Aorta (tissue), 5 donors: ENCODE results near the gene ZNF501. TPM values are rescaled to one million over a fixed set of nuclear protein-coding genes. Genes with fewer than 3 reads are reported as not detected.

Experiments used
- ATAC-seq: fragments of 200-7000 bp; cut with Tn5 transposase; one replicate; pipeline ENCODE4 v1.9.1; 2022; ENCODE audit warnings: moderate library complexity; ENCODE audit not compliant: low FRiP score
- DNase-seq, 2 donors: peaks; one replicate each; pipeline ENCODE4 v3.0.0-alpha.2; 2020
- H3K27ac ChIP-seq, 2 donors: one replicate each; pipeline ENCODE4 v1.5.1; 2013; ENCODE audit warnings: low read length in 2 of 2, mild to moderate bottlenecking in 2 of 2, moderate library complexity in 2 of 2, control low read depth in 1 of 2, inconsistent platforms in 1 of 2, low read depth in 1 of 2
- H3K27me3 ChIP-seq, 2 donors: one replicate each; pipeline ENCODE4 v1.6.1; 2013; ENCODE audit warnings: control low read depth in 1 of 2, low read length in 1 of 2, mild to moderate bottlenecking in 1 of 2, moderate library complexity in 1 of 2; ENCODE audit not compliant: insufficient read depth in 2 of 2, control insufficient read depth in 1 of 2
- H3K36me3 ChIP-seq, 2 donors: one replicate each; pipeline ENCODE4 v1.6.1; 2013; ENCODE audit warnings: control low read depth in 1 of 2, low read length in 1 of 2, mild to moderate bottlenecking in 1 of 2; ENCODE audit not compliant: insufficient read depth in 2 of 2, control insufficient read depth in 1 of 2
- H3K4me1 ChIP-seq, 2 donors: one replicate each; pipeline ENCODE4 v1.6.1; 2013; ENCODE audit warnings: low read length in 2 of 2, control low read depth in 1 of 2, mild to moderate bottlenecking in 1 of 2, moderate library complexity in 1 of 2; ENCODE audit not compliant: insufficient read depth in 2 of 2, control insufficient read depth in 1 of 2
- H3K4me3 ChIP-seq, 2 donors: one replicate each; pipeline ENCODE4 v1.5.1; 2013; ENCODE audit warnings: low read length in 2 of 2, control low read depth in 1 of 2, mild to moderate bottlenecking in 1 of 2
- H3K9me3 ChIP-seq: one replicate; pipeline ENCODE4 v1.6.1; 2013; ENCODE audit warnings: mild to moderate bottlenecking, low read length; ENCODE audit not compliant: control insufficient read depth
- WGBS, 2 donors: extraction: QIAGEN DNeasy Blood & Tissue Kit; methylation state at CpG; one replicate each; pipeline ENCODE4 v1.1.7; 2013; 5-methylcytosine and 5-hydroxymethylcytosine counted together
- intact Hi-C, 2 donors: fragments of 100-400 bp; cut with DNase I; formaldehyde crosslinking; loops; one replicate each; pipeline versions ENCODE4 v1.14.2 to v1.15.0; 2022
- long read RNA-seq, 2 donors: library from polyadenylated mRNA; unstranded; transcript quantifications; one replicate each; pipeline ENCODE4 v2.0.0, GENCODE V29; 2020 to 2021
- polyA plus RNA-seq, 2 donors: library from polyadenylated mRNA; stranded (reverse); fragments of 200-250 nt; gene quantifications; one replicate each; pipeline ENCODE4 v1.2.3, GENCODE V29; 2013
- total RNA-seq, 2 donors: library from RNA; stranded (reverse); fragmentation: NEBNext Ultra II Directional; extraction: Animal tissue kit (Norgen Biotek cat#: 25700); gene quantifications; one replicate each; pipeline ENCODE4 v1.2.1, GENCODE V29; 2021
- donor health status: healthy with polysubstance abuse.
- donor health status: Bipolar disorder and iron deficiency.
- donor health status: DM: no; HTN: no; CAD: no.
- donor health status: DM: no; HTN: no; CAD: no.
- donor health status: DM: yes; HTN: yes; CAD: no.

The ZNF501 gene
- 1 to 10 TPM; 4.6 to 7.3 TPM for total RNA-seq
- 1 to 10 TPM; 3.5 to 7.4 TPM for polyA plus RNA-seq
- long read RNA-seq, donor 1, transcript ZNF501-201 (3 exons, 3,099 nt): major isoform, 6 of 8 reads
- long read RNA-seq, donor 1, partial matches to known transcripts: 0 of 8 reads
- long read RNA-seq, donor 1, other reads (novel, unspliced or antisense): 1 of 8 reads
- long read RNA-seq, donor 2, partial matches to known transcripts: 0 of 4 reads
- long read RNA-seq, donor 2, other reads (novel, unspliced or antisense): 0 of 4 reads

DNA sequence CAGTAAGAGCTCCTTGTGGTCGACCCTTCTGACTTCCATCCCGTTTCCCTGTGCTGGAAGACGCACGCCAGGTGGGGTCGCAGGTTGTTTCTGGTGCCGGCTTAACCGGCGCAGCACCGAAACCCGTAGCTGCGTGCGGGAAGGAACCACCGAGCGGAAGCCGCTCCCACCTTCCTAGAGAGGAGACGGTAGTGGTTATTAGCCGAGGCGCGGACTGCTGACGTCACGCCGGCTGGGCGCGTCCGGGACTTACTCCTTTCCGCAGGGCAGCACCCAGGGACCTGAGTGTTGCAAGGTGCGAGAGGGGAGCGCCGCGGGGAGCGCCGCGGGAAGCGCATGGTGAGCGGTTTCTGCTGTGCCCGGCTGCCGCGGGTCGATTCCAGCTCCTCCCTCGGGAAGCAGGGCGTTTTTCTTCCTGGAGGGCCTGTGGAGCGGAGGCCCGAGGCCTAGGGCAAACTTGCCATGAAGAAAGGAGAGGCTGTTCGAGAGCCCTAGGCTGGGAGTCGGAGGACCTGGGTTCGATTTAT, at the start of gene ZNF501:
ZNF501 (plus strand) TSS at position 252 of the 527 bp plus-strand sequence. CDS start 4,787 bp downstream, outside the sequence.
- H3K27ac ChIP-seq: no peak within 1 kb of the TSS
- intact Hi-C loops: loop anchor here in 1 of 2 donors (2.0 kb wide), 1 partner anchor 17 kb away; the partner anchor contains the start of gene ZNF502
- peaks cover 3 to 6% of the 10 kb centered on the region in 2 donors for H3K36me3 ChIP-seq
- peak; percentile 96 to 98 for DNase-seq
- 0 to 1% methylated on average over 39 to 46 of the region's 46 CpGs for WGBS, 2 donors
- H3K9me3 ChIP-seq: peaks cover 12% of the 10 kb centered on the region
- H3K4me1 ChIP-seq: no peaks in the 10 kb centered on the region
- peak within 1 kb of the TSS; percentile 76 to 89 for H3K4me3 ChIP-seq
- peak; percentile 98 for ATAC-seq
- H3K27me3 ChIP-seq: no peaks in the 10 kb centered on the region

GRCh38 chr3:44680921-44681455, 48.4 kb upstream of the ZNF501 start:
- WGBS, 2 donors: 96 to 98% methylated on average over 4 of the region's 4 CpGs
- Histone ChIP-seq H3K9me3 (peaks cover 20% of the 10 kb centered on the region), H3K4me1 (no peaks in the 10 kb centered on the region), H3K4me3 (no peak overlapping the region), H3K27ac (no peak overlapping the region), H3K27me3 (no peaks in the 10 kb centered on the region), H3K36me3 (peaks cover 3 to 4% of the 10 kb centered on the region in 2 donors)
- no peak for DNase-seq
- no peak for ATAC-seq
- intact Hi-C loops: no loop called here

DNA sequence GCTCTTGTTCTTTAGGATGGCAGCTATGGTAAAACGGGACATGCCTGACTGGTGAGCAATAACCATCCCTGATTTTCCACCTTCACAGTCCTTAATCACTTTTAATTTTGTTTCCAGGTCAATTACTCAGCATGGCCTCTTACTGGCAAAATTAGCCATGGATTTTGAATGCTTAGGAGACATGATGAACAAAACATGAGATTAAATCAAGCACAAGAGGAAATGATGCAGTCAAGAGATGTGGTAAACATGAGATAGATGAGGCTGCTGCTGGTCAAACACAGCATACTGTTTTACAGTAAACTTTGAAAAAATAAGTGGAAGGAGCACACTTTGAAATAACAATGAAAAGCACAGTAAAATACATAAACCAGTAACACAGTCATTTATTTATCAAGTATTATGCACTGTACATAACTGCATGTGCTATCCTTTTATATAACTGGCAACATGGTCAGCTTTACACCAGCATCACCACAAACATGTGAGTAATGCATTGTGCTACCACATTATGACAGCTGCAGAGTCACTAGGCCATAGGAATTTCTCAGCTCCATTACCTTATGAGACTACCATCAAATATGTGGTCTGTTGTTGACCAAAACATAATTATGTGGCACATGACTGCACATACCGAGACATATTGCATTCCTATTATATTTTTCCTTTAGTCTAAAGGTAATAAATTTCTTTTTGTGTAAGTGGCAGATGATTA, 47.1 kb upstream of the ZNF501 start:
- Histone ChIP-seq H3K27ac (no peak overlapping the region), H3K9me3 (peaks cover 12% of the 10 kb centered on the region), H3K27me3 (no peaks in the 10 kb centered on the region), H3K4me1 (no peaks in the 10 kb centered on the region), H3K4me3 (no peak overlapping the region), H3K36me3 (peaks cover 3 to 4% of the 10 kb centered on the region in 2 donors)
- 92 to 96% methylated on average over 2 of the region's 2 CpGs for WGBS, 2 donors
- no peak for ATAC-seq
- intact Hi-C loops: no loop called here
- no peak for DNase-seq

- Histone ChIP-seq H3K4me1 (no peaks in the 10 kb centered on the region), H3K9me3 (peaks cover 14% of the 10 kb centered on the region), H3K4me3 (peak overlapping the region; percentile 22 to 64), H3K27me3 (no peaks in the 10 kb centered on the region), H3K36me3 (peaks cover 3 to 4% of the 10 kb centered on the region in 2 donors), H3K27ac (no peak overlapping the region)
- ATAC-seq: peak; percentile 88
- peak; percentile 82 to 91 for DNase-seq
- intact Hi-C loops: no loop called here
- 1% methylated on average over 44 to 48 of the region's 48 CpGs for WGBS, 2 donors
Observed at GRCh38 chr3:44685128-44685800, 44.2 kb upstream of the ZNF501 start.

DNA sequence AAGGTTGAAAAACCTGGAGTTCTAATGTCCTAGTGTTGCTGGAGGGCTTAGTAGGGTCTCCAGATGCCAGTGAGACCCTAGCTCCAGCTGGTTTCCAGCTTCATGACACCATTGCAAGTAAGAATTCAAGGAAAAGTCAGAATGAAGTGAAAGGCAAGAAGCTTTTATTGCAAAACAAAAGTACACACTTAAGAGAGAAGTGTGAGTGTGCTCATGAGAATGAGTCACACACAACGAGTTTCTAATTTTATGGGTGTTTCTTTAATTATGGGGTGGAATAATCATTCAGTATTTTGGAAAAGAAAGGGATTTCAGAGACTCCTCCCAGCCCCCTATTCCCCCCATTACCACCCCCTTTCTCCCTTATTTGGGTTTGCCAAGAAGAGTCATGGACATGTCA, 41.5 kb upstream of the ZNF501 start:
- DNase-seq: no peak
- Histone ChIP-seq H3K36me3 (peaks cover 0 to 4% of the 10 kb centered on the region in 2 donors), H3K9me3 (peaks cover 10% of the 10 kb centered on the region), H3K4me3 (no peak overlapping the region), H3K27me3 (no peaks in the 10 kb centered on the region), H3K4me1 (no peaks in the 10 kb centered on the region), H3K27ac (no peak overlapping the region)
- no peak for ATAC-seq
- intact Hi-C loops: no loop called here
- 43 to 52% methylated on average over 1 of the region's 1 CpG for WGBS, 2 donors

- H3K4me1 ChIP-seq: peaks cover 0 to 5% of the 10 kb centered on the region in 2 donors
- H3K9me3 ChIP-seq: peaks cover 4% of the 10 kb centered on the region
- peak within 1 kb of the TSS; percentile 24 to 81 for H3K4me3 ChIP-seq
- peak; percentile 91 to 97 for DNase-seq
- no peaks in the 10 kb centered on the region for H3K27me3 ChIP-seq
- H3K36me3 ChIP-seq: no peaks in the 10 kb centered on the region
- peak within 1 kb of the TSS in 1 of 2 donors; percentile 13 for H3K27ac ChIP-seq
- 0 to 1% methylated on average over 36 of the region's 36 CpGs for WGBS, 2 donors
- peak; percentile 96 for ATAC-seq
- intact Hi-C loops: loop anchor here in 1 of 2 donors (2.0 to 5.0 kb wide), 2 partner anchors 16 to 50 kb away; partner anchors contain the start of genes KIAA1143, KIF15 and ZNF501
Observed at GRCh38 chr3:44712455-44713075, 16.9 kb upstream of the ZNF501 start, which contains the start of gene ZNF502. Gene ZNF502, plus strand, starts transcription at chr3:44712660. Its CDS starts 7,602 bp downstream, at chr3:44720262.

GRCh38 chr3:44721231-44722102, 8.0 kb upstream of the ZNF501 start:
- peaks cover 18 to 28% of the 10 kb centered on the region in 2 donors for H3K36me3 ChIP-seq
- H3K9me3 ChIP-seq: peaks cover 34% of the 10 kb centered on the region
- 97% methylated on average over 10 of the region's 10 CpGs for WGBS, 2 donors
- ATAC-seq: no peak
- DNase-seq: no peak
- no peaks in the 10 kb centered on the region for H3K27me3 ChIP-seq
- peak overlapping the region in 1 of 2 donors; percentile 14 for H3K4me3 ChIP-seq
- H3K4me1 ChIP-seq: no peaks in the 10 kb centered on the region
- intact Hi-C loops: no loop called here
- no peak overlapping the region for H3K27ac ChIP-seq
